HuH-7.5 (cell line): ENCODE measurements around the gene BUB1.
"Not testable (repeated sequence)": the region's sequence is repeated elsewhere in the genome, so short reads cannot be mapped to it uniquely, and the experiment has no call there.

Source experiments
- DNase-seq: peaks from one replicate; pipeline ENCODE4 v3.0.0; 2011; ENCODE audit warnings: low spot score

The BUB1 gene

GRCh38 chr2:110591973-110592372 is 85.9 kb downstream of the BUB1 start:
- not testable (repeated sequence) for DNase-seq

GRCh38 chr2:110589677-110590330 is 88.1 kb downstream of the BUB1 start:
- not testable (repeated sequence) for DNase-seq

- DNase-seq: not testable (repeated sequence)
Observed at GRCh38 chr2:110588520-110588919, 89.3 kb downstream of the BUB1 start.
